ENCODE results near the gene ERG.

GRCh38 chr21:38402291-38402690 is 96.0 kb downstream of the ERG start:
- TF ChIP-seq ZNF717 (CRISPR knock-in tag; IDR thresholded peaks at IDR 0.05) (no peak), POLR2A (conservative IDR thresholded peaks at IDR 0.05) (no peak), CBFB (CRISPR knock-in tag; IDR thresholded peaks at IDR 0.05) (no peak), TEAD1 (CRISPR knock-in tag; IDR thresholded peaks at IDR 0.05) (no peak), FIP1L1 (IDR thresholded peaks at IDR 0.05; ENCODE audit: low read depth, low read length, poor library complexity, severe bottlenecking) (no peak), CTCF (IDR thresholded peaks at IDR 0.05 in 2 of 3, conservative IDR thresholded peaks at IDR 0.05 in 1 of 3; ENCODE audit: insufficient read depth in 2 of 3, low read depth in 1 of 3, low read length in 3 of 3) (no peak), ZBTB34 (CRISPR knock-in tag; IDR thresholded peaks at IDR 0.05) (no peak), E2F4 (CRISPR knock-in tag; IDR thresholded peaks at IDR 0.05; ENCODE audit: low read depth) (no peak), ZNF639 (CRISPR knock-in tag; conservative IDR thresholded peaks at IDR 0.05 in 1 of 2, IDR thresholded peaks at IDR 0.05 in 1 of 2) (no peak), HNRNPH1 (optimal IDR thresholded peaks at IDR 0.05; ENCODE audit: low read depth, low read length) (no peak), EGR1 (conservative IDR thresholded peaks at IDR 0.05) (no peak), FOXK1 (CRISPR knock-in tag; IDR thresholded peaks at IDR 0.05; ENCODE audit: borderline replicate concordance) (no peak), NFATC3 (IDR thresholded peaks at IDR 0.05) (no peak), HOMEZ (CRISPR knock-in tag; IDR thresholded peaks at IDR 0.05) (no peak)
